GM18520 (cell line): Measurements from ENCODE around the gene CYS1.
"Not testable (repeated sequence)": the region's sequence is repeated elsewhere in the genome, so short reads cannot be mapped to it uniquely, and the experiment has no call there.

Experiments
- ATAC-seq: cut with Tn5 transposase; IDR thresholded peaks from one replicate; pipeline ENCODE4 v1.9.1; 2021; ENCODE audit not compliant: unreplicated experiment

Gene CYS1

DNA sequence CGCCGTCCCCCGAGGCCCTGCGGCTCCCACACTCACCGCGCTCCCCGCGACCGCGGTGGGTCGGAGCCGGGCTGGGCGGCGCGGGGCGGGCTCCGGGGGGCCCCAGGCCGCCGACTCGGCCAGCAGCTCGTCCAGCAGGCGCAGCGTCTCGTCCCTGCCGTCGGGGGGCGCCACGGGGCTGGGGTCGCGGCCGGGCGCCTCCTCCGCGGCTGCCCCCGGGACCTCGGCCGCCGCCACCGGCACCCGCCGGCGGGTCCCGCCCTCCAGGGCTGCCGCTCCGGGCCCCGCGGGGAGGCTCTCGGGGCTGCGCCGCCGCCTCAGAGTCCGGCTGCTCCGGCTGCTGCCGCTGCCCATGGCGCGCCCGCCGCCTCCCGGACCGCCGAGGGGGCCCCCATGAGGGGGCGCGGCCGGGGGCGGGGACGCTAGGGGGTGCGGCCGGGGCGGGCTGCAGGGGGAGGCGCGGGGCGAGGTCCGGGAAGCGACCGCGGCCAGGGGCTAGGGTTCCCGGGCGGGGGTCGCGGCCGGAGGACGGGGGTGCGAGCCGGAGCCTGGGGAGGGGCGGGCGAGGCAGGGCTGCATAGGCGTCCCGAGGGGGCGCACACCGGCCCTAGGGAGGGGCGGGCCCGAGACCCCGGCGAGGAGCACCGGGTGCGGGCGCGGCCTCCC is at the start of gene CYS1:
CYS1 (minus strand) TSS at position 542 of the 666 bp plus-strand sequence; CDS start at position 354, 188 bp downstream.
- ATAC-seq, result no peak

GRCh38 chr2:10129490-10129889 is 49.3 kb upstream of the CYS1 start:
- no peak for ATAC-seq

- no peak for ATAC-seq
Observed at GRCh38 chr2:10128420-10128819, 48.2 kb upstream of the CYS1 start.

DNA sequence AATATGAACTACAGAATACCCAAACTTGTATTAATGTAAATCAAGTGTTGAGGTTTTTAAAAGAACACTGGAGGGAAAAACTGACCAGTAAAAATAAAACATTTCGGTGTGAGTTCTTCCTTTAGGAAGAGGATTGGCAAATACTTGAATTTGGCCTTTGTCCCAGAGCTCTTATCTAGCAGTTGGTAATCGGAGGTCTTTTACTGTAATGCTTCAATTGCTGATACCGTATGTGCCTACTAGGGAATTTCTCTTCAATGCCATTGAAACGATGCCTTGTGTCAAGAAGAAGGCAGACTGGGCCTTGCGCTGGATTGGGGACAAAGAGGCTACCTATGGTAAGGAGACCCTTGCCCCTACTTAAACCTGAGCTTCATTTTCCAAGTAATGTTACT is 46.4 kb upstream of the CYS1 start:
- no peak for ATAC-seq

DNA sequence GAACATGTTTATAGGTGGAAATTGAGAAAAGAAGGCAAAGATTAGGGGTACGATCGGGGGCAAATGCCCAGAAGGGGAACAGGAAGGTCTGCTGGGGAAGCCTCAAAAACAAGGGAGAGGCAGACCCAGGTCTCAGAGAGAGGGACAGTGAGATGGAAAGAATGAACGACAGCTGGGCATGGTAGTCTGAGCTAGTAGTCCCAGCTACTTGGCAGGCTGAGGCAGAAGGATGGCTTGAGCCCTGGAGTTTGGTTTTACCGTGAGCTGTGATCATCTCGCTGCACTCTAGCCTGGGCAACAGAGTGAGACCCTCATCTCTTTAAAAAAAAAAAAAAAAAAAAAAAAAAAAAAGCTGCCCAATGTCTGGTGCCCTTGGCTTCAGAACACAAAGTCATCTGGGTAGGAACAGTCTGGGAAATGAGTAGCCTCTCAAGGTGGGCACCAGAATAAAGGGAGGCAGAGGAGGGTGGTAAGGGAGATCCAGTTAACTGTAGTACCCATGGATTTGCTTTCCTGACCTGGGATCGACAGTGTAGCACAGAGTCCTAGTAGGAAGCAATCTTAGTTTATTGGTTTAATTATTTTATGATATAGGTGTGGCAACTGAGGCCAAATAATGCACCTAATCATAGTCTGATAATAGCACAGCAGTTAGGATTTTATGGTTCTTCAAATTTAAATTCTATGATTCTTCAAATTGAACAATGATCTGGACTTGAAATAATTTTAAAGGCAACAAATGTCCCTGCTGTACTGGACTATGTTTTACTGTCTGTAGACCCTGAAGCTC is 45.8 kb upstream of the CYS1 start:
- no peak for ATAC-seq

DNA sequence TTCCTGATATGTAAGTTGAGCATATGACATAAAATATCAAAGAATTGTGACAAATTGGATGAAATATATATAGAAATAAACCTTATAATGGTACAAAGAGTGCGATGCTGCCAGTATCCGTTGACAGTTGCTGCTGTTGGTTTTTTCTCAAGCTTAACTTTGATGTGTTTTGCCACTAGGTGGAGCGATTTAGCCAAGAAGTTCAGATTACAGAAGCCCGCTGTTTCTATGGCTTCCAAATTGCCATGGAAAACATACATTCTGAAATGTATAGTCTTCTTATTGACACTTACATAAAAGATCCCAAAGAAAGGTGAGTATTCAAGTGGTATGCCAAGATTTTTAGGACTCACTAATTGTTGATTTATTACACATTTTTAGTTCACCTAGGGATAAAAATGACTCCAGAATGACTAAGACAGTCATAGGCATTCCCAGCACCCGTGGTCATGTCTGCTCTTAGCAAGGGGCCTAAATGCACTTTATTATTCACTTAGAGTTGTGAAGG is 44.4 kb upstream of the CYS1 start:
- ATAC-seq, result no peak

DNA sequence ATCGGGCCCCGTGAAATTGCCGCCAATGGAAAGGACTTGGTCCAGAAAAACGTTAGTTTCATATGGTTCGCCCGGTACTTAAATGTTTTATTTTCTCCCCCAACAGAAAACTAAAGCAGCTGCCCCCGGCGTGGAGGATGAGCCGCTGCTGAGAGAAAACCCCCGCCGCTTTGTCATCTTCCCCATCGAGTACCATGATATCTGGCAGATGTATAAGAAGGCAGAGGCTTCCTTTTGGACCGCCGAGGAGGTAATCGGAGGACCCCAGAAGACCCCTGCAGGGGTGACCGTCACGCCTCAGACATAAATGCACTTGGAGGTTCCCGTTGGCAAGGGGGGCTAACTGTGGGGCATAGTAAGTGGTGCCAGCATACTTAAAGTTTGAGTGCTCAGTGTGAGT is 43.1 kb upstream of the CYS1 start:
- no peak for ATAC-seq

GRCh38 chr2:10122500-10123280 is 42.5 kb upstream of the CYS1 start, which contains the start of gene RRM2:
Gene RRM2 (plus strand): TSS chr2:10122739. CDS start chr2:10122799, 60 bp downstream.
- peak; percentile 62 for ATAC-seq

DNA sequence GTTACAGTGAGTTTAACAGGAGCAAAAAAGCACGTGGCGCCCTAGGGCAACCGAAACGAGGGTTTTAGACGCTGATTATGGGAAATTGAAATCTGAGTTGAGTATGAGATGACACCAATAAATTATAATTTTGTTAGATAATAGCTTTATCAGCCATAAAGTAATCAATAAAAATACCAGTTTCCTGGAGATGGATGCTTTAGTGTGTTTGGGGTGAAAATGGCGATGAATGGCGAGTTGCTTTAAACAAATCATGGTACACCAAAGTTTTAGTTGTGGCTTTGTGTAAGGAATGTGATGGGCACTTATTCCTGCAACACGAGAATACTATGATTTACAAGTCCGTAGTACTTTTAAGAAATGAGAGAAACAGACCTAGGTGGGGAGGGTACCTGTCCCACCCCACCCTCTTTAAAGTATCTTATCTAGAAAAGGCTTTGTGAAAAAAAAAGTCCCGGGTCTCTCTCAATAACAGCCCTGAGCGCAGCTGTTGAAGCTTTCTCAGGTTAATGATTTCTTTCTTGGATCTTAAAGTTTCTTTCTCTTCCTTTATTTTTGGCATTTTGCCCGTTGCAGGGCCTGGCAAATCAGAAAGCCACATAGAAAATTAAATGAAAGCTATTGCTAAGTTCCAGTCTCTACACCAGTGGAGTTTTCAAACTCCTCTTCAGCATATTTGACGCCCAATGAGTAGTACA is 40.8 kb upstream of the CYS1 start:
- ATAC-seq, result no peak

GRCh38 chr2:10120158-10120876 is 40.1 kb upstream of the CYS1 start:
- ATAC-seq, result peak; percentile 37

DNA sequence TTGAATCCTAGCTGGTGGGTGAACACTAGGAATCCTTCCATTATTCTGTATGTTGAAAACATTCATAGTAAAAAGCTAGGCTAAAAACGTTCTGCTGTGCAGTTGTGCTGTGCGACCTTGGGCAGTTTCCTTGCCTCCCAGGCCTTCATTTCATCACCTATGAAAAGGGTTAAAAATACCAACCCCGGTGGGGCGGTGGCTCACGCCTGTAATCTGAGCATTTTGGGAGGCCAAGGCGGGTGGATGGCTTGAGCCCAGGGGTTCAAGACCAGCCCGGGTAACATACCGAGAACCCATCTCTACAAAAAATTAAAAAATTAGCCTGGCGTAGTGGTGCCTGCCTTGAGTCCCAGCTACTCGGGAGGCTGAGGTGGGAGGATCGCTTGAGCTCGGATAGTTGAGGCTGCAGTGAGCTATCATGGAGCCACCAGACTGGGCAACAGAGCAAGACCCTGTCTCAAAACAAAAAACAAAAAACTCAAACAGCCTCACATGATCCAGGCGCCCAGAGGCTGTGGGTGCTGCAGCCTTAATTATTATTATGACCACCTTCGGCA is 39.5 kb upstream of the CYS1 start:
- ATAC-seq, result no peak

DNA sequence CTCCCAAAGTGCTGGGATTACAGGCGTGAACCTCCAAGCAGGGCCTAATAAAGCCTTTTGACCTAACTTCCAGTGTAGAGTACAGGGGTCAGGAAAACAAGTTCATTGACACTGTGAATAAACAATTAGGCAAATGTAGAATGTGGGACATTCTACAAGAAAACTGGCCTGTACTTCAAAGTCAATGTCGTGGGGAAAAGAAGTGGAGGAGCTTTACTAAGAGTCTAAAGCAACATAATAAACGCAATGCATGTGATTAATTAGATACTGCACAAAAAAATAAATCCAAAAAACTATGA is 38.8 kb upstream of the CYS1 start:
- ATAC-seq, result no peak

- ATAC-seq, result no peak
Observed at GRCh38 chr2:10109311-10109710, 29.1 kb upstream of the CYS1 start.

GRCh38 chr2:10104906-10105305 is 24.7 kb upstream of the CYS1 start:
- not testable (repeated sequence) for ATAC-seq

- no peak for ATAC-seq
Observed at GRCh38 chr2:10103179-10103578, 23.0 kb upstream of the CYS1 start.

GRCh38 chr2:10101491-10101890 is 21.3 kb upstream of the CYS1 start:
- ATAC-seq, result no peak

DNA sequence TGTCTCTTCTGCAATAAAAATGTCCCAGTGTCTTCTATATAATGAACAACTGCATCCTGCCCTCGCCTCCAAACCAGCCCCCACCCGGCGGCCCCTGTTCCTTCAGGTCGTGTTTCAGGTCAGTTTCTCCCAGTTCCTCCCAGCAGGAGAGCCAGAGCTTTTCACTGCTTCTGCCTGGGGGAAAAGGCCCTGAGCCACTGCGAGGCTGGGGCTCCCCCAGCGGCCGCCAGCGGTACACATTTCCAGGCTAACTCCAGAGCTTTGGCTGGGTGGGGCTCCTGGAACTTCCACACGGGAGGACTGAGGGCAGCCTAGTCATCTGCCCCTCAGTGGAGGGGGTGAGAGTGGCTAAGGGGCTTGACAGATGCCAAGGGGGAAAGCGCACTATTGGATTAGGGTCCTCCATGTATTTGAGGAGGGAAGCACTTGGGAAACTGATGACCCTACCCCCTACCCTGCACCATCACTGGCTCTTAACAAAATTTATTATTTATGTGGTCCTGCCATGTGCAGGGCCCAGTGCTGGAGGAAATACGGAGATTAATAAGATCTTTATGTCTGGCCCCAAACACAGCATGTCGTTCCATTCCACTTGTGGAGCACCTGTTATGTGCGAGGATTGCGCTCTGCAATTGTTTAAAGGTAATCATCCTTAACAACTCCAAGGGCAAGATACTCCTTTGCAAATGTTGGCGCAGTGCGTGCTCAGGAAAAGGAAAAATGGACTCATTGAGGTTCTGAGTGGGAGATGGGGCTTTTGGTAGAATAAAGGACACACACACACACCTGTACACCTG is 17.3 kb upstream of the CYS1 start:
- ATAC-seq, result no peak

DNA sequence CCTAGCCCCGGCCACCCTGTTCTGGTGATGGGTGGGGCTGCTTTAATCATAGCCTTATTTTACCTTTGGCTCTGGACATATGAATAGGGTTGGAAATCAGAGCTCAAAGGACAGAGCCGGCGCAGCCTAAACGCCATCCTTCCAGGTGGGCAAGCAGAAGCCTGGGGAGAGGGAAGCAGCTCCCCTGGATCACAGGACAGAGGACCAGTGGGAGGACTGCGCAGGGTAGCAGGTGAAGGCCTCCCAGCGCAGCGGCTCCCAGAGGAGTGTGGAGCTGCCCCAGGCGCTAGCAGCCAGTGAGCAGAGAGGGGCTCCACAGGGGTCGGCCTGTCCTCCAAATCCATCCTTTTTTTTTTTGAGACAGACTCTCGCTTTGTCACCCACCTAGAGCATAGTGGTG is 16.4 kb upstream of the CYS1 start:
- no peak for ATAC-seq

GRCh38 chr2:10095175-10095574 is 15.0 kb upstream of the CYS1 start:
- no peak for ATAC-seq
